Activated CD4-positive, alpha-beta T cell treated with anti-CD3 and anti-CD28 coated beads, Interleukin-2, amount 10 ng/mL, durations not matched to agents 24 days and 14 days (primary cell): ENCODE data around the gene RAP2B. TPM values are rescaled to one million over a fixed set of nuclear protein-coding genes. Genes with fewer than 3 reads are reported as not detected.
A peak's percentile ranks its signal among the peaks of the same experiment; 100 is the strongest.
"Not testable (repeated sequence)": the region's sequence is repeated elsewhere in the genome, so short reads cannot be mapped to it uniquely, and the experiment has no call there.

Experiments
- DNase-seq: peaks from one replicate; pipeline ENCODE4 v3.0.0; 2022
- H3K27ac Mint-ChIP-seq: one replicate; pipeline ENCODE4 v1.8.0; 2022; ENCODE audit warnings: mild to moderate bottlenecking, mixed read lengths
- H3K27me3 Mint-ChIP-seq: one replicate; pipeline ENCODE4 v1.8.0; 2022; ENCODE audit warnings: mixed read lengths
- H3K36me3 Mint-ChIP-seq: one replicate; pipeline ENCODE4 v1.8.0; 2022; ENCODE audit warnings: low read depth, mild to moderate bottlenecking, mixed read lengths
- H3K4me1 Mint-ChIP-seq: one replicate; pipeline ENCODE4 v1.8.0; 2021; ENCODE audit warnings: mixed read lengths
- H3K4me3 Mint-ChIP-seq: one replicate; pipeline ENCODE4 v1.8.0; 2022; ENCODE audit warnings: mild to moderate bottlenecking, moderate library complexity, mixed read lengths
- H3K9me3 Mint-ChIP-seq: one replicate; pipeline ENCODE4 v1.8.0; 2021; ENCODE audit warnings: mixed read lengths
- intact Hi-C: fragments of 100-400 bp; cut with micrococcal nuclease; formaldehyde crosslinking; loops from one replicate; pipeline ENCODE4 v1.15.1; 2023
- total RNA-seq: library from RNA; stranded (reverse); gene quantifications from 2 replicates; pipeline ENCODE4 v1.2.3, GENCODE V29; 2022

Gene RAP2B
- total RNA-seq, 1 donor from 2014 or later: 13.5 TPM

DNA sequence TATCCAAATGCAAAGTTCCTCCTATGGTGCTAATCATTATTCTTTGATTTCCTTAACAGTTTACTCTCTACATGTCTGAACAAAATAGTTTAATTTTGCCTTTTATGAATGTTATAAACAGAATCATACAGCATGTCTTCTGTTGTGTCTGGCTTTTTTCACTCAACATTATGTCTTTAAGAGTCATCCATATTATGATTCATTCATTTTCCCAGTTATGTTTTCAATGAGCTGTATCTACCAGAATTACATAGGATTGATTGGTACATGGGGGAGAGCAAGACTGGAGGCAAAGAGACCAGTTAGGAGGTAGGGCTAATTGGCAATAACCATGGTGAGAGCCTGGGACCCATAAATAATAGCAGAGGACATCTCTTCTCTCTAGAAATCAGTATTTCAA lies 16.6 kb upstream of the RAP2B start:
- no peaks in the 10 kb centered on the region for H3K27me3 Mint-ChIP-seq
- no peak for DNase-seq
- peaks cover 11% of the 10 kb centered on the region for H3K9me3 Mint-ChIP-seq
- H3K4me1 Mint-ChIP-seq: peaks cover 13% of the 10 kb centered on the region
- H3K27ac Mint-ChIP-seq: no peak overlapping the region
- no peak overlapping the region for H3K4me3 Mint-ChIP-seq
- intact Hi-C loops: no loop called here
- no peaks in the 10 kb centered on the region for H3K36me3 Mint-ChIP-seq

GRCh38 chr3:153146191-153147053 lies 15.6 kb upstream of the RAP2B start:
- intact Hi-C loops: no loop called here
- Mint-ChIP-seq H3K4me1 (peaks cover 10% of the 10 kb centered on the region), H3K36me3 (no peaks in the 10 kb centered on the region), H3K9me3 (peaks cover 11% of the 10 kb centered on the region), H3K4me3 (no peak overlapping the region), H3K27me3 (no peaks in the 10 kb centered on the region), H3K27ac (no peak overlapping the region)
- no peak for DNase-seq

GRCh38 chr3:153150991-153151390 lies 11.0 kb upstream of the RAP2B start:
- no peaks in the 10 kb centered on the region for H3K27me3 Mint-ChIP-seq
- H3K9me3 Mint-ChIP-seq: peaks cover 11% of the 10 kb centered on the region
- intact Hi-C loops: no loop called here
- no peaks in the 10 kb centered on the region for H3K36me3 Mint-ChIP-seq
- peaks cover 5% of the 10 kb centered on the region for H3K4me1 Mint-ChIP-seq
- no peak overlapping the region for H3K27ac Mint-ChIP-seq
- DNase-seq: no peak
- H3K4me3 Mint-ChIP-seq: no peak overlapping the region

- H3K4me3 Mint-ChIP-seq, H3K27ac Mint-ChIP-seq, H3K36me3 Mint-ChIP-seq, H3K9me3 Mint-ChIP-seq, intact Hi-C loops, H3K4me1 Mint-ChIP-seq, H3K27me3 Mint-ChIP-seq, DNase-seq: not testable (repeated sequence)
Observed at GRCh38 chr3:153155786-153156185, 6.2 kb upstream of the RAP2B start.

DNA sequence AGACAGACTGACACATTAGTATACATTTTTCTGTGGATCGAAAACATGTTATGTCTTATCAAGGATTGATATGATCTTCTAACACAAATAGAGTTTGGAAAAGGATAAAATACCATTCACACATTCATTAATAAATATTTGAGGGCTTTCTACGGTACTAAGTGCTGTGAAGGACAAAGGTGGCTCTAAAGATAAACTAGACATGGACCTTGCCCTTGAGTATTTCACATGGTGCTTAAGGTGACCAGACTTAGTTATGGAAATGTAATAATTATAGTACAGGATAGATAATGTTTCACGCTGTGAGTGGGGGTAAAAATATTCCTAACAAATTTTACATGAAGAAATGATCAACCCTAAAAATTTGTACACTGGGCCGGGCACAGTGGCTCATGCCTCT lies 3.8 kb upstream of the RAP2B start:
- no peaks in the 10 kb centered on the region for H3K9me3 Mint-ChIP-seq
- peaks cover 6% of the 10 kb centered on the region for H3K4me1 Mint-ChIP-seq
- no peaks in the 10 kb centered on the region for H3K27me3 Mint-ChIP-seq
- H3K27ac Mint-ChIP-seq: no peak overlapping the region
- peaks cover 1% of the 10 kb centered on the region for H3K36me3 Mint-ChIP-seq
- DNase-seq: no peak
- intact Hi-C loops: no loop called here
- H3K4me3 Mint-ChIP-seq: no peak overlapping the region

DNA sequence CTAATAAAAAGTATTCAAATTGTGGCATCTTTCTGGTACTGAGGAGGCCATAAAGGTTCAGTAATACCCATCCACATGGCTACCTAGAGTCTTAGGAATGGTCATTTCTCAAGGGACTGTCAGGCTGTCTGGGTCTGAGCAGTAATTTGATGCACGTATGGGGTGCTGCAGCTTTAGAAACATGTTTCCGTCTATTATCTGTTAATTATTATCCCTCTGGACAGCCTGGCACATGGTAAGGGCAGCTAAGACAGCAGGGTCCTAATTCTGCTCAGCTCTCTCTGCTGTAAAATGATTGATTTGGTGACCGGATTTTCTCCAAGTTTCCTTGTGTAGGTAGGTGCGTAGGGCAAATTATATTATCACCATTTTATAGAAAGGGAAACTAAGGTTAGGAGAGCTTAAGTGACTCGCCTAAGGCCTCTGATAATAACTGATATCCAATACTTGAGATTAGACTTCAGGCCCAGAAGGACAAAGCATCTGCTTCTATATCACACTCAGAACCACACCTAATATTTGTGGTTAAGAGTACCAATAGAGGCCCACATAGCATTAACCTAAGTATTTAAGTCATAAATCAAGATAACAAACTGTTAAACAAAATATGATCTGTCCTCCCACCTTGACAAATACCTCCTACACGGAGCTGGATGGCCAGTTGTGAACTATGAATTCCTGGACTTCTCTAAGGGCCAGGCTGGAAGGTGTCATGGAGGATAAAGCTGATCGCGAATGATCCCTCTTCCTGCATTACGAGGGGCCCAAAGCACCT lies 2.9 kb upstream of the RAP2B start:
- peaks cover 8% of the 10 kb centered on the region for H3K36me3 Mint-ChIP-seq
- peaks cover 14% of the 10 kb centered on the region for H3K4me1 Mint-ChIP-seq
- H3K27ac Mint-ChIP-seq: no peak overlapping the region
- H3K9me3 Mint-ChIP-seq: no peaks in the 10 kb centered on the region
- H3K27me3 Mint-ChIP-seq: no peaks in the 10 kb centered on the region
- intact Hi-C loops: no loop called here
- peak; percentile 50 for DNase-seq
- H3K4me3 Mint-ChIP-seq: peak overlapping the region; percentile 91

GRCh38 chr3:153159771-153160397 lies 2.1 kb upstream of the RAP2B start:
- Mint-ChIP-seq H3K27ac (peak overlapping the region; percentile 99), H3K36me3 (peaks cover 14% of the 10 kb centered on the region), H3K4me1 (peaks cover 21% of the 10 kb centered on the region), H3K9me3 (no peaks in the 10 kb centered on the region), H3K27me3 (no peaks in the 10 kb centered on the region), H3K4me3 (peak overlapping the region; percentile 91)
- peak; percentile 57 for DNase-seq
- intact Hi-C loops: loop anchor here (1.0 to 5.0 kb wide), 5 partner anchors 117 to 1953 kb away; partner anchors contain the start of gene DHX36

- peaks cover 20% of the 10 kb centered on the region for H3K36me3 Mint-ChIP-seq
- no peaks in the 10 kb centered on the region for H3K27me3 Mint-ChIP-seq
- DNase-seq: peak; percentile 92
- intact Hi-C loops: loop anchor here (1.0 to 5.0 kb wide), 8 partner anchors 22 to 1953 kb away; partner anchors contain the start of gene DHX36
- H3K4me3 Mint-ChIP-seq: peak overlapping the region; percentile 91
- H3K9me3 Mint-ChIP-seq: no peaks in the 10 kb centered on the region
- peaks cover 28% of the 10 kb centered on the region for H3K4me1 Mint-ChIP-seq
- H3K27ac Mint-ChIP-seq: peak overlapping the region; percentile 99
Observed at GRCh38 chr3:153160451-153161137, 1.4 kb upstream of the RAP2B start.

- intact Hi-C loops: loop anchor here (1.0 to 5.0 kb wide), 7 partner anchors 23 to 1954 kb away; partner anchors contain the start of gene DHX36
Observed at GRCh38 chr3:153161138-153161713, 800 bp upstream of the RAP2B start.

DNA sequence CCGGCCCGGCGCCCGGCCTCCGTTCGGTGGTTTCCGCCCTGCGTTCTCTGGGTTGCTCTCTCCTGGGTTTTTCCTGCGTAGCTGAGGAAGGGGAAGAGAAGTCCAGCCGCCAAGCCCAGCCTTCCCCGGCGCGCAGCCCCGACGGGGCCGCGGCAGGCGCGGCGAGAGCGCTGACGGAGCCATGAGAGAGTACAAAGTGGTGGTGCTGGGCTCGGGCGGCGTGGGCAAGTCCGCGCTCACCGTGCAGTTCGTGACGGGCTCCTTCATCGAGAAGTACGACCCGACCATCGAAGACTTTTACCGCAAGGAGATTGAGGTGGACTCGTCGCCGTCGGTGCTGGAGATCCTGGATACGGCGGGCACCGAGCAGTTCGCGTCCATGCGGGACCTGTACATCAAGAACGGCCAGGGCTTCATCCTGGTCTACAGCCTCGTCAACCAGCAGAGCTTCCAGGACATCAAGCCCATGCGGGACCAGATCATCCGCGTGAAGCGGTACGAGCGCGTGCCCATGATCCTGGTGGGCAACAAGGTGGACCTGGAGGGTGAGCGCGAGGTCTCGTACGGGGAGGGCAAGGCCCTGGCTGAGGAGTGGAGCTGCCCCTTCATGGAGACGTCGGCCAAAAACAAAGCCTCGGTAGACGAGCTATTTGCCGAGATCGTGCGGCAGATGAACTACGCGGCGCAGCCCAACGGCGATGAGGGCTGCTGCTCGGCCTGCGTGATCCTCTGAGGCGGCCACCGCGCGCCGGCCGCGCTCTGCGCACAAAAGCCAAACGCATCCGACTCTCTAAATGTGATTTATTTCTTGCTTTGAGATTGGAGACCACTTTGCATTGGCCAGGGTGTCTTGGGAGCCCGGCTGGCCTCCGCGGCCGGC lies 727 bp downstream of the RAP2B start:
- Mint-ChIP-seq H3K4me3 (peak overlapping the region; percentile 91), H3K27me3 (no peaks in the 10 kb centered on the region), H3K4me1 (peaks cover 46% of the 10 kb centered on the region), H3K36me3 (peaks cover 25% of the 10 kb centered on the region), H3K27ac (peak overlapping the region; percentile 94), H3K9me3 (no peaks in the 10 kb centered on the region)
- DNase-seq: peak; percentile 81
- intact Hi-C loops: loop anchor here (5.0 kb wide), 2 partner anchors 480 to 1955 kb away; no protein-coding TSS in a partner anchor

More at GRCh38 chr3:153161138-153161713, 800 bp upstream of the RAP2B start:
- Mint-ChIP-seq H3K4me3 (peak overlapping the region; percentile 91), H3K9me3 (no peaks in the 10 kb centered on the region), H3K27me3 (no peaks in the 10 kb centered on the region), H3K27ac (peak overlapping the region; percentile 99), H3K36me3 (peaks cover 24% of the 10 kb centered on the region), H3K4me1 (peaks cover 34% of the 10 kb centered on the region)
- DNase-seq: peak; percentile 97

DNA sequence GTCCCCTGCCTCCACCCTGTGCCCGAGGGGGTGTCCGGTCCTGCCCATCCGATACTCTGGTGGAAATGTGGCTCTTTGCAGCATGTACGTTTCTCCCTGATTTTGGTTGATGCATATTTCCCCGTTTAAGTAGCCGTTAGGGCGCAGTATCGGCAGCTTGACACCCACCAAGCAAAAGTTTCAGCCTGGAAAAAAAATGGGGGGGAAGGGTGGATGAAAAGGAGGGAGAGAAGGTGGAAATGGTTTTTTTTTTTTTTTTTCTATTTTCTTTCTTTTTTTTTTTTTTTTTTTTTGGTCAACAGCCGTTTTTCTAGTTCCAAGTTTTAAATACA lies 1.3 kb downstream of the RAP2B start:
- no peaks in the 10 kb centered on the region for H3K9me3 Mint-ChIP-seq
- H3K27me3 Mint-ChIP-seq: no peaks in the 10 kb centered on the region
- H3K4me1 Mint-ChIP-seq: peaks cover 46% of the 10 kb centered on the region
- intact Hi-C loops: loop anchor here (5.0 kb wide), 2 partner anchors 479 to 1956 kb away; no protein-coding TSS in a partner anchor
- DNase-seq: no peak
- H3K36me3 Mint-ChIP-seq: peaks cover 27% of the 10 kb centered on the region
- peak overlapping the region; percentile 94 for H3K27ac Mint-ChIP-seq
- peak overlapping the region; percentile 91 for H3K4me3 Mint-ChIP-seq
